HG03060 (cell line): ENCODE results near the gene DAGLA.

ENCODE experiments used
- ATAC-seq: cut with Tn5 transposase; IDR thresholded peaks from one replicate; pipeline ENCODE4 v1.9.1; 2021; ENCODE audit warnings: low read depth, moderate number of reproducible peaks; ENCODE audit not compliant: unreplicated experiment

DAGLA gene

GRCh38 chr11:61706452-61707400 is 26.5 kb downstream of the DAGLA start:
- no peak for ATAC-seq

GRCh38 chr11:61707574-61707973 is 27.4 kb downstream of the DAGLA start:
- ATAC-seq = no peak

GRCh38 chr11:61709110-61709509 is 28.9 kb downstream of the DAGLA start:
- ATAC-seq = no peak

GRCh38 chr11:61709572-61709971 is 29.4 kb downstream of the DAGLA start:
- ATAC-seq = no peak

GRCh38 chr11:61710019-61710418 is 29.8 kb downstream of the DAGLA start:
- no peak for ATAC-seq

- ATAC-seq = no peak
Measured at GRCh38 chr11:61711037-61711436, 30.8 kb downstream of the DAGLA start.

- no peak for ATAC-seq
Measured at GRCh38 chr11:61711498-61711897, 31.3 kb downstream of the DAGLA start.

GRCh38 chr11:61712314-61712713 is 32.1 kb downstream of the DAGLA start:
- no peak for ATAC-seq

GRCh38 chr11:61712846-61713245 is 32.7 kb downstream of the DAGLA start:
- no peak for ATAC-seq

GRCh38 chr11:61713464-61713863 is 33.3 kb downstream of the DAGLA start:
- ATAC-seq = no peak

GRCh38 chr11:61713906-61714305 is 33.7 kb downstream of the DAGLA start:
- ATAC-seq = no peak

GRCh38 chr11:61714316-61714715 is 34.1 kb downstream of the DAGLA start:
- ATAC-seq = no peak

- ATAC-seq = no peak
Measured at GRCh38 chr11:61714916-61715315, 34.7 kb downstream of the DAGLA start.

GRCh38 chr11:61715867-61716266 is 35.7 kb downstream of the DAGLA start:
- ATAC-seq = no peak

GRCh38 chr11:61716478-61717285 is 36.5 kb downstream of the DAGLA start:
- ATAC-seq = no peak

GRCh38 chr11:61717286-61718033 is 37.3 kb downstream of the DAGLA start:
- ATAC-seq = no peak

GRCh38 chr11:61718046-61718531 is 37.9 kb downstream of the DAGLA start:
- no peak for ATAC-seq

- no peak for ATAC-seq
Measured at GRCh38 chr11:61718621-61719302, 38.6 kb downstream of the DAGLA start.

- no peak for ATAC-seq
Measured at GRCh38 chr11:61719978-61720377, 39.8 kb downstream of the DAGLA start.

- ATAC-seq = no peak
Measured at GRCh38 chr11:61720597-61720996, 40.4 kb downstream of the DAGLA start.
